ENCODE results near the gene COL6A1.
A peak's percentile ranks its signal among the peaks of the same experiment; 100 is the strongest.

The COL6A1 gene

DNA sequence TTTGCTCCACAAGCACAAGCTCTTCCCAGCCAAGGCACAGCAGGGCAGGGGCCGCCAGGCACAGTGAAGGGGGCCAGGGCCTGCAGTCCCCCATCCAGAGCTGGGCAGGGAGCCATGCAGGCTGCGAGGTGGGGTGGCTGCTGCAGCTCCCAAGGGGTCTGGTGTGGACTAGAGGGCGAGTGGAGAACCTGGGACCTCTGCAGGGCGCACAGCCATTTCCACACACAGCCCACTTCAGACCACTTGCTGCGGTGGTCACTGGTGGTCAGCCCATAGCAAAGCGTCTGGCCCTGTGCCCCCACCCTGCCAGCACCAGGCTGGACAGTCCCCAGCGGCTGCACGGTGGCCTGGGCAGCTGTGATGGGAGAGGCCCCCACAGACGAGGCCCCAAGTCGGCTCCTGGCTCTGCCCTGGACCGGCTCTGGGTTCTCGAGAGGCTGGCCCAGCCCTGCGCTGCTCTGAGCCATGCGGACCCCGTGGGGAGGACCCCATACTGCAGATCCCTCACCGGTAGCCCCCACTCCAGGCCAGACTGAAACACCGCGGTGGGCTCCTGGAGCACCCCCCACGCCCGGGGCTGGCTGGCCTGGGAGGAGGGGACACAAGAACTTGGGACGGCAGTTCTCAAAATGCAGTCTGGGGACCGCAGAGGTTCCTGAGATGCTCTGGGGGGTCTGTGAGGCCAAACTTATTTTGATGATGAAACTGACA lies 69.3 kb downstream of the COL6A1 start:
- H3K4me3 ChIP-seq (ENCODE audit: control insufficient read depth, low read depth, low read length) = no peak overlapping the region

DNA sequence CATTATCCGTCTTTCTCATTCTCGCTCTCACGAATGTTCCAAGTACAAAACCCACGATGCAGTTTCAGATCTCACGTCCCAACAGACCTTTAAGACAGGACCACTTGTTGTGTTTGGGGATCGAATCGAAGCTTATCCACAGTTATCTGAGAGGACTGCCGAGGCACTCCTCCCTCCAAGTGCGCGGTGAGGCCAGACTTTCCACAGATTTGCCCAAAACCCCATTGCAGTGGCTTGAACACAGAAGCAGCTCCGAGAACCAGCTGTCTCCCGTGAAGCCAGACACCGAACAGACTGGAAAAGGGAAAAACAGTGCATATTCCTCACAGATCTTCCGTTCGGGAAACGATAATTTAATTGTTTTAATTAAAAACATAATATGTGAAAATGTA lies 69.8 kb downstream of the COL6A1 start:
- no peak overlapping the region for H3K4me3 ChIP-seq (ENCODE audit: control insufficient read depth, low read depth, low read length)
- no peak for DNase-seq (ENCODE audit: low read depth)
- TF ChIP-seq, protein P1, sequence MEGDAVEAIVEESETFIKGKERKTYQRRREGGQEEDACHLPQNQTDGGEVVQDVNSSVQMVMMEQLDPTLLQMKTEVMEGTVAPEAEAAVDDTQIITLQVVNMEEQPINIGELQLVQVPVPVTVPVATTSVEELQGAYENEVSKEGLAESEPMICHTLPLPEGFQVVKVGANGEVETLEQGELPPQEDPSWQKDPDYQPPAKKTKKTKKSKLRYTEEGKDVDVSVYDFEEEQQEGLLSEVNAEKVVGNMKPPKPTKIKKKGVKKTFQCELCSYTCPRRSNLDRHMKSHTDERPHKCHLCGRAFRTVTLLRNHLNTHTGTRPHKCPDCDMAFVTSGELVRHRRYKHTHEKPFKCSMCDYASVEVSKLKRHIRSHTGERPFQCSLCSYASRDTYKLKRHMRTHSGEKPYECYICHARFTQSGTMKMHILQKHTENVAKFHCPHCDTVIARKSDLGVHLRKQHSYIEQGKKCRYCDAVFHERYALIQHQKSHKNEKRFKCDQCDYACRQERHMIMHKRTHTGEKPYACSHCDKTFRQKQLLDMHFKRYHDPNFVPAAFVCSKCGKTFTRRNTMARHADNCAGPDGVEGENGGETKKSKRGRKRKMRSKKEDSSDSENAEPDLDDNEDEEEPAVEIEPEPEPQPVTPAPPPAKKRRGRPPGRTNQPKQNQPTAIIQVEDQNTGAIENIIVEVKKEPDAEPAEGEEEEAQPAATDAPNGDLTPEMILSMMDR (conservative IDR thresholded peaks at IDR 0.05; ENCODE audit: control insufficient read depth, insufficient read depth, low read depth, low read length) = no peak

More for the DNA sequence above, 69.3 kb downstream of the COL6A1 start:
- TF ChIP-seq, protein P1 (conservative IDR thresholded peaks at IDR 0.05; ENCODE audit: control insufficient read depth, insufficient read depth, low read depth, low read length) = no peak
- no peak for DNase-seq (ENCODE audit: low read depth)

DNA sequence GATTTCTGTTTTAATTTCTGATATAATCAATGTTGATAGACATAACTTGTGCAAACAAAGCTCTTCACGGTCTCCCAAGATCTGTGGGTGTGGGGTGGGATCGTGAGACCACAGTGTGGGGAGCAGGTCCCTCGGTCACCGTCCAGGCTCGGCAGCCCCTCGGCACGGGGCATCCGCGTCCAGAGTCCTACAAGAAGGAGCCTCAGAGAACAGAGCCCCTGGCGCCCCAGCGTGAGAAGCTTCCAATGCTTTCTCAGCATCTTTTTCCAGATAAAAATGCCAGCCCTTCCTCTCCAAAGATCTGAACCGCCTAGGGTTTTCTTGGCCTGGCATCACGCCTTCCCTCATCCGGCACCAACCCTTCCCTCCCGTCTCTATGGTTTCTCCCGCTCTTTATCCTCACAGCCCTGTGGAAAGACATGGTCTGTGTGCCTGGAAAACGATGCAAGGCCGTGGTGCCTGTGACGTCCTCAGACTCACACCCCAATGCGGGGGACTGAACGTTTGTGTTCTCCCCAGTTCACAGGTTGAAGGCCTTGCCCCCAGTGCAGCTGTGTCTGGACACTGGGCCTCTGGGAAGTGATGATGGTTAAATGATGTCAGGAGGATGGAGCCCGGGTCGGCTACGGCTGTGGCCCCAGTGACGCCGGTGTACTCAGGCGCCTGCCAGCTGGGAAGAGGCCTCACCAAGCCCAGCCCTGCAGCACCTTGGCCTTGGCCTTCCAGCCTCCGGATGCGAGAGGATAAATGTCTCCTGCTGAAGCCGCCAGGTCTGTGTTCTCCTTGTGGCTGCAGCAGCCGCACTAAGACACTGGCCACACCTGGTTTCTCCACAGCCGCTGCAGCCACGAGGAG lies 70.5 kb downstream of the COL6A1 start:
- DNase-seq (ENCODE audit: low read depth) = no peak
- TF ChIP-seq, protein P1 (conservative IDR thresholded peaks at IDR 0.05; ENCODE audit: control insufficient read depth, insufficient read depth, low read depth, low read length) = no peak
- H3K4me3 ChIP-seq (ENCODE audit: control insufficient read depth, low read depth, low read length) = no peak overlapping the region

DNA sequence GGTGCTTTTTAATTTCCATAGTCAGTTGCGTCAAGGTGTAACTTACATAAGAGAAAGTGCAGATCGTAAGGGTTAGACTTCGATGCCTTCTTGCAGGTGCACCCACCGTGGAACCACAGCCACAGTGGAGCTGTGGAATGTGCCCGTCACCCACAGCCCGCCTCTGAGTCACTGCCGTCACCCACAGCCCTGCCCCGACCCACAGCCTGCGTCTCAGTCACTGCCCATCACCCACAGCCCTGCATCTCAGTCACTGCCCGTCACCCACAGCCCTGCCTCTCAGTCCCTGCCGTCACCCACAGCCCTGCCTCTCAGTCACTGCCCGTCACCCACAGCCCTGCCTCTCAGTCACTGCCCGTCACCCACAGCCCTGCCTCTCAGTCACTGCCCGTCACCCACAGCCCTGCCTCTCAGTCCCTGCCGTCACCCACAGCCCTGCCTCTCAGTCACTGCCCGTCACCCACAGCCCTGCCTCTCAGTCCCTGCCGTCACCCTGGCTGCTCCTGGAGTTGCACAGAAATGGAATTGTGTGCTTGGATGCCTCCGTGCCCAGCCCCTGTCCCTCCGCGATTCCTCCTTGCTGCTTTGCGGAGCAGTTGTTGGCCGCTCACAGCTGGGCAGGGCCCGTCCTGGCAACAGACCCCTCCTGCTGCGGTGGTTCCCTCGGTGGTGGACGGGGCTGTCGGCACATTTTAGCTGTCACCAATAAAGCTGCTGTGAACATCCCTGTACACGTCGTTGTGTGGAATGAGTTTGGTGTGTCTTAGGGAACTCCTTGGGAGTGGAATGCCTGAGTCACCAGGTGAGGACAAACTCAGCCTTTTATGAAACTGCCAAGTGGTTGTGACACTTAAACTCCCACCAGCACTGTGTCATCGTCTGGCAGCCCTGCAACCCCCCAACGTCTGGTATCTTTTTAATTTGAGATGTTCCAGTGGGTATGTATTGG lies 71.4 kb downstream of the COL6A1 start:
- TF ChIP-seq, protein P1 (conservative IDR thresholded peaks at IDR 0.05; ENCODE audit: control insufficient read depth, insufficient read depth, low read depth, low read length) = no peak
- peak; percentile 98 for DNase-seq (ENCODE audit: low read depth)
- no peak overlapping the region for H3K4me3 ChIP-seq (ENCODE audit: control insufficient read depth, low read depth, low read length)

DNA sequence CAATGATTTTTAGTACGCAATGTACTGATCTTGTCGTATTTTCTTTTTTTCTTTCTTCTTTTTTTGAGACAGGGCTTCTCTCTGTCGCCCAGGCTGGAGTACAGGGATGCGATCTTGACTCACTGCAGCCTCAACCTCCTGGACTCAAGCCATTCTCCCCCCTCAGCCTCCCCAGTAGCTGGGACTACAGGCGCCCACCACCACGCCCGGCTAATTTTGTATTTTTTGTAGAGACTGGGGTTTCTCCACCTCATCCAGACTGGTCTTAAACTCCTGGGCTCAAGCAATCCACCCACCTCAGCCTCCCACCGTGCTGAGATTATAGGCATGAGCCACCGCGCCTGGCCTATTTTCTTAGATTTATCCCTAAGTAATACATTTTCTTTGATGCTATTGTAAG lies 72.5 kb downstream of the COL6A1 start:
- TF ChIP-seq, protein P1 (conservative IDR thresholded peaks at IDR 0.05; ENCODE audit: control insufficient read depth, insufficient read depth, low read depth, low read length) = no peak
- DNase-seq (ENCODE audit: low read depth) = peak; percentile 41
- no peak overlapping the region for H3K4me3 ChIP-seq (ENCODE audit: control insufficient read depth, low read depth, low read length)

DNA sequence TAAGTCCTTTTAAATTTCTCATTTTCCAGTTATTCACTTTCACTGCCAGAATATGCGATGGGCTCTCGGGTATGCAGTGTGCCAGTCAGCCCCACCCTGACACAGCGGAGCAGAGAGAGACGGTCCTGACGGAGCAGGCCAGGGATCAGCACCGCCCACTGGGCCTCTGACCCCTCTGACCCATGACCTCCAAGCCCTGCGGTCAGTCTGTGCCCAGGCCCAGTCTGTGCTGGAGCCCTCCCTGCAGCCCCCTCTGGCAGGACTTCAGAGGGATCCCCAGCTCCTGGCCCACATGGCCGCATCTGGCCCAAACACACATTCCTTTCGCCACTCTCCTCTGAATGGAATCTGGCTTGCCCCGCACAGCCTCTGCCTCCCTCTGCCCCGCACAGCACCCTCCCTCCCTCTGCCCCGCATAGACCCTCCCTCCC lies 72.9 kb downstream of the COL6A1 start:
- DNase-seq (ENCODE audit: low read depth) = peak; percentile 47
- no peak overlapping the region for H3K4me3 ChIP-seq (ENCODE audit: control insufficient read depth, low read depth, low read length)
- TF ChIP-seq, protein P1 (conservative IDR thresholded peaks at IDR 0.05; ENCODE audit: control insufficient read depth, insufficient read depth, low read depth, low read length) = no peak

All from fibroblast of mammary gland (primary cell).